Measurements from ENCODE around the gene CDK5RAP3. TPM values are rescaled to one million over a fixed set of nuclear protein-coding genes. Genes with fewer than 3 reads are reported as not detected.
"Not testable (repeated sequence)": the region's sequence is repeated elsewhere in the genome, so short reads cannot be mapped to it uniquely, and the experiment has no call there.

Gene CDK5RAP3
- total RNA-seq, 1 experiment from 2014 or later = 128 TPM

GRCh38 chr17:48016112-48016511 is 45.2 kb downstream of the CDK5RAP3 start (continued):
- TF ChIP-seq ZNF532 (CRISPR knock-in tag; IDR thresholded peaks at IDR 0.05; ENCODE audit: borderline replicate concordance) (no peak), TEAD1 (CRISPR knock-in tag; IDR thresholded peaks at IDR 0.05) (no peak)

GRCh38 chr17:48017817-48018158 is 46.9 kb downstream of the CDK5RAP3 start:
- CTCF ChIA-PET = interaction anchor here (0.5 to 12.8 kb wide), 32 partner anchors 9 to 619 kb away, joined by 3 to 242 read pairs (median 8); partner anchors contain the start of genes CDK5RAP3, NFE2L1, PNPO and PRR15L
- not testable (repeated sequence) for DNase-seq (ENCODE audit: low spot score); ATAC-seq; H3K9me3 Mint-ChIP-seq; H3K27ac Mint-ChIP-seq; H3K4me3 Mint-ChIP-seq; H3K36me3 Mint-ChIP-seq
- Mint-ChIP-seq H3K27me3 (ENCODE audit: low read depth) (peaks cover 19% of the 10 kb centered on the region), H3K4me1 (peaks cover 11% of the 10 kb centered on the region)
- POLR2A ChIA-PET = interaction anchor here (0.6 to 1.3 kb wide), 3 partner anchors 8 to 47 kb away, joined by 3 read pairs; partner anchors contain the start of gene CDK5RAP3

GRCh38 chr17:48021934-48022333 is 51.0 kb downstream of the CDK5RAP3 start:
- H3K27me3 Mint-ChIP-seq (ENCODE audit: low read depth) = peaks cover 35% of the 10 kb centered on the region
- H3K4me3 Mint-ChIP-seq = no peak overlapping the region
- no peaks in the 10 kb centered on the region for H3K36me3 Mint-ChIP-seq

GRCh38 chr17:48022901-48023300 is 52.0 kb downstream of the CDK5RAP3 start:
- CTCF ChIA-PET = no interaction called here
- no peak overlapping the region for H3K27ac Mint-ChIP-seq
- H3K9me3 Mint-ChIP-seq = no peaks in the 10 kb centered on the region
- peaks cover 38% of the 10 kb centered on the region for H3K27me3 Mint-ChIP-seq (ENCODE audit: low read depth)
- H3K4me1 Mint-ChIP-seq = peaks cover 25% of the 10 kb centered on the region
- H3K36me3 Mint-ChIP-seq = no peaks in the 10 kb centered on the region
- ATAC-seq (no peak), DNase-seq (ENCODE audit: low spot score) (no peak)
- TF ChIP-seq ZMAT4 (CRISPR knock-in tag; IDR thresholded peaks at IDR 0.05) = no peak
- POLR2A ChIA-PET = no interaction called here
- H3K4me3 Mint-ChIP-seq = peak overlapping the region; percentile 41

More at GRCh38 chr17:48021934-48022333, 51.0 kb downstream of the CDK5RAP3 start:
- H3K9me3 Mint-ChIP-seq = no peaks in the 10 kb centered on the region
- CTCF ChIA-PET = interaction anchor here (1.7 to 12.8 kb wide), 5 partner anchors 10 to 175 kb away, joined by 6 to 242 read pairs (median 11); partner anchors contain the start of gene CDK5RAP3
- no peak for TF ChIP-seq ATF6 (CRISPR knock-in tag; IDR thresholded peaks at IDR 0.05)
- no peak for TF ChIP-seq ZSCAN18 (CRISPR knock-in tag; IDR thresholded peaks at IDR 0.05)
- TF ChIP-seq FOXJ3 (CRISPR knock-in tag; IDR thresholded peaks at IDR 0.05; ENCODE audit: borderline replicate concordance) = no peak
- no peak for TF ChIP-seq ZNF121 (CRISPR knock-in tag; IDR thresholded peaks at IDR 0.05)
- ATAC-seq = no peak
- no peak for DNase-seq (ENCODE audit: low spot score)
- POLR2A ChIA-PET = no interaction called here
- no peak overlapping the region for H3K27ac Mint-ChIP-seq
- H3K4me1 Mint-ChIP-seq = peaks cover 25% of the 10 kb centered on the region

Measured in WTC11 (cell line).